ENCODE measurements around the gene EXOC4. TPM values are rescaled to one million over a fixed set of nuclear protein-coding genes. Genes with fewer than 3 reads are reported as not detected.

Gene EXOC4
- total and polyA plus RNA-seq, 2 donors (not counting 3 experiments of a cell fraction or from before 2014, with no cell fraction given): 20.3 to 73.1 TPM

DNA sequence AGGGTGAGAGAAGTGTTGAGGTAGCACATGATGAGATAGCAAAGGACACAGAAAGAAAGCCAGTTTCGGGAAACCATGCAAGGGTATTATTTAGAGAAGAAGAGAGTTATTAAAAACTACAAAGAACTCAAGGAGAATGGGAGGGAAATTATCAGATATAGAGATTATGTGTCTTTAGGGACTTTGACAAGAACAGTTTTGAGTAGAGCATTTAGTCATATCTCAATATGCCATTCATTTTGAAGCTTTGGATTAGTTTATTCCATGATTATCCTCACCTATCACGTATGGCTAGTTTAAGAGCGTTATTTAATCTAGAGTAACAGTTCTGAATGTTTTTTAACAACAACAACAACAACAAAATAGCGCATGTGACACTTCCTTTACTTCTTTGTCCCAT, 409.4 kb downstream of the EXOC4 start:
- no peaks in the 10 kb centered on the region for H3K79me2 ChIP-seq (ENCODE audit: control insufficient read depth, insufficient read depth, low read length)
- no peak overlapping the region for H2AFZ ChIP-seq (ENCODE audit: low read depth, low read length)
- ChIA-PET CTCF (interaction anchor here (1.6 kb wide), 1 partner anchor 14 kb away, joined by 3 read pairs; no protein-coding TSS in a partner anchor), POLR2A (no interaction called here)
- H3K9me1 ChIP-seq (replicated peaks; ENCODE audit: control insufficient read depth, extremely low read depth, insufficient read depth, low read length): no peaks in the 10 kb centered on the region
- intact Hi-C loops (cut with micrococcal nuclease) (no loop called here), dilution Hi-C loops (cut with MboI; ENCODE audit: extremely low pct_ligation_motif_present, low sequenced_read_pairs) (no loop called here)
- no peaks in the 10 kb centered on the region for H4K20me1 ChIP-seq (replicated peaks; ENCODE audit: control insufficient read depth, extremely low read depth, insufficient read depth, low read length)
- no TSS peak for BruUV-seq (replicated peaks)
- no peak for TF ChIP-seq MYC (IDR thresholded peaks at IDR 0.05; ENCODE audit: low read depth, low read length)
- no peak for TF ChIP-seq GATA2 (IDR thresholded peaks at IDR 0.05; ENCODE audit: insufficient read depth, insufficient read length, low read depth, low read length)
- TF ChIP-seq, protein P1, sequence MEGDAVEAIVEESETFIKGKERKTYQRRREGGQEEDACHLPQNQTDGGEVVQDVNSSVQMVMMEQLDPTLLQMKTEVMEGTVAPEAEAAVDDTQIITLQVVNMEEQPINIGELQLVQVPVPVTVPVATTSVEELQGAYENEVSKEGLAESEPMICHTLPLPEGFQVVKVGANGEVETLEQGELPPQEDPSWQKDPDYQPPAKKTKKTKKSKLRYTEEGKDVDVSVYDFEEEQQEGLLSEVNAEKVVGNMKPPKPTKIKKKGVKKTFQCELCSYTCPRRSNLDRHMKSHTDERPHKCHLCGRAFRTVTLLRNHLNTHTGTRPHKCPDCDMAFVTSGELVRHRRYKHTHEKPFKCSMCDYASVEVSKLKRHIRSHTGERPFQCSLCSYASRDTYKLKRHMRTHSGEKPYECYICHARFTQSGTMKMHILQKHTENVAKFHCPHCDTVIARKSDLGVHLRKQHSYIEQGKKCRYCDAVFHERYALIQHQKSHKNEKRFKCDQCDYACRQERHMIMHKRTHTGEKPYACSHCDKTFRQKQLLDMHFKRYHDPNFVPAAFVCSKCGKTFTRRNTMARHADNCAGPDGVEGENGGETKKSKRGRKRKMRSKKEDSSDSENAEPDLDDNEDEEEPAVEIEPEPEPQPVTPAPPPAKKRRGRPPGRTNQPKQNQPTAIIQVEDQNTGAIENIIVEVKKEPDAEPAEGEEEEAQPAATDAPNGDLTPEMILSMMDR (IDR thresholded peaks at IDR 0.05; ENCODE audit: extremely low read depth in 1 of 2, insufficient read depth in 1 of 2, low read depth in 1 of 2, low read length in 2 of 2): no peak
- TF ChIP-seq JUN (IDR thresholded peaks at IDR 0.05; ENCODE audit: borderline replicate concordance, insufficient read depth, insufficient read length, low read depth): no peak
- TF ChIP-seq, protein P2, sequence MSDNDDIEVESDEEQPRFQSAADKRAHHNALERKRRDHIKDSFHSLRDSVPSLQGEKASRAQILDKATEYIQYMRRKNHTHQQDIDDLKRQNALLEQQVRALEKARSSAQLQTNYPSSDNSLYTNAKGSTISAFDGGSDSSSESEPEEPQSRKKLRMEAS (IDR thresholded peaks at IDR 0.05; ENCODE audit: insufficient read depth, insufficient read length): no peak
- TF ChIP-seq POLR2A (IDR thresholded peaks at IDR 0.05; ENCODE audit: low read depth, low read length): no peak
- no peak for TF ChIP-seq FOS (IDR thresholded peaks at IDR 0.05; ENCODE audit: borderline replicate concordance, insufficient read depth, low read length)
- no peak for TF ChIP-seq POLR2AphosphoS5 (IDR thresholded peaks at IDR 0.05; ENCODE audit: insufficient read depth, low read depth, low read length)
- TF ChIP-seq EZH2 (IDR thresholded peaks at IDR 0.05; ENCODE audit: borderline replicate concordance, low read depth, low read length, severe bottlenecking): no peak
- H3K4me3 ChIP-seq (replicated peaks in 1 of 3; ENCODE audit: insufficient read depth in 1 of 3, low read depth in 1 of 3, low read length in 3 of 3): no peak overlapping the region
- H3K9ac ChIP-seq (replicated peaks; ENCODE audit: extremely low read depth, insufficient read depth, low read length): no peak overlapping the region
- H3K27ac ChIP-seq (ENCODE audit: insufficient read depth, low read depth, low read length): no peak overlapping the region
- DNase-seq (ENCODE audit: low read depth, low spot score) (no peak), FAIRE-seq (no peak)
- no peaks in the 10 kb centered on the region for H3K36me3 ChIP-seq (ENCODE audit: control insufficient read depth in 2 of 2, extremely low read depth in 1 of 2, insufficient read depth in 2 of 2, low read length in 2 of 2)
- H3K4me1 ChIP-seq (ENCODE audit: control insufficient read depth, extremely low read depth, insufficient read depth, low read length): no peaks in the 10 kb centered on the region
- no peaks in the 10 kb centered on the region for H3K27me3 ChIP-seq (ENCODE audit: control insufficient read depth in 2 of 2, insufficient read depth in 2 of 2, low read length in 2 of 2)
- no peak overlapping the region for H3K4me2 ChIP-seq (ENCODE audit: insufficient read depth, low read length)
- no peaks in the 10 kb centered on the region for H3K9me3 ChIP-seq (replicated peaks; ENCODE audit: control insufficient read depth, insufficient read depth, low read length)
